Effector memory CD4-positive, alpha-beta T cell (primary cell): Measurements from ENCODE around the gene NFKBIZ.

ENCODE experiments used
- DNase-seq, 3 donors: peaks; one replicate each; pipeline ENCODE4 v3.0.0-alpha.2; 2020
- H3K27ac ChIP-seq: 2 replicates; pipeline ENCODE4 v1.7.0; 2013; ENCODE audit warnings: mild to moderate bottlenecking, low read length, moderate library complexity; ENCODE audit not compliant: insufficient read depth, poor library complexity, severe bottlenecking
- H3K27me3 ChIP-seq: replicated peaks from 2 replicates; pipeline ENCODE4 v1.7.0; 2013; ENCODE audit warnings: mild to moderate bottlenecking, low read length; ENCODE audit not compliant: insufficient read depth, control insufficient read depth, poor library complexity, severe bottlenecking
- H3K36me3 ChIP-seq: 2 replicates; pipeline ENCODE4 v1.7.0; 2013; ENCODE audit warnings: mild to moderate bottlenecking, low read length, moderate library complexity; ENCODE audit not compliant: control insufficient read depth, insufficient read depth
- H3K4me1 ChIP-seq: 2 replicates; pipeline ENCODE4 v1.7.0; 2013; ENCODE audit warnings: low read length, mild to moderate bottlenecking; ENCODE audit not compliant: control insufficient read depth, insufficient read depth, poor library complexity, severe bottlenecking
- H3K4me3 ChIP-seq: 2 replicates; pipeline ENCODE4 v1.7.0; 2013; ENCODE audit warnings: low read length, low read depth, mild to moderate bottlenecking; ENCODE audit not compliant: insufficient read depth, poor library complexity, severe bottlenecking
- H3K9me3 ChIP-seq: 2 replicates; pipeline ENCODE4 v1.7.0; 2013; ENCODE audit warnings: mild to moderate bottlenecking, low read length, moderate library complexity; ENCODE audit not compliant: control insufficient read depth

NFKBIZ gene

DNA sequence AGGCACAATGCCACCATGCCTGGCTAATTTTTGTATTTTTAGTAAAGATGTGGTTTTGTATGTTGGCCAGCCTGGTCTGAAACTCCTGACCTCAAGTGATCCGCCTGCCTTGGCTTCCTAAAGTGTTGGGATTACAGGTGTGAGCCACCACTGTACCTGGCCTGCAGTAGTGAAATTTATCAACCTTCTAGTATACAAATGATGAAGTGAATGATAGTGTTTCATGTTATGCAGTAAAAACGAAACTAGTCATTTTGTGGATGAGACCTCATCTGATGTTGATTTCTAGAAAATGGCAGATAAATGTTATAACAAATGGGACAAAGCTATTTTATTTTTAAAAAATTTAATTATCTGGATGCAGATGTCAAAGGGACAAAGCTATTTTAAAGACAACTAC lies 37.4 kb upstream of the NFKBIZ start:
- H3K27ac ChIP-seq: no peak overlapping the region
- no peak for DNase-seq
- peaks cover 3% of the 10 kb centered on the region for H3K4me1 ChIP-seq
- H3K36me3 ChIP-seq: peaks cover 1% of the 10 kb centered on the region
- no peaks in the 10 kb centered on the region for H3K9me3 ChIP-seq
- no peak overlapping the region for H3K4me3 ChIP-seq
- H3K27me3 ChIP-seq: no peaks in the 10 kb centered on the region

DNA sequence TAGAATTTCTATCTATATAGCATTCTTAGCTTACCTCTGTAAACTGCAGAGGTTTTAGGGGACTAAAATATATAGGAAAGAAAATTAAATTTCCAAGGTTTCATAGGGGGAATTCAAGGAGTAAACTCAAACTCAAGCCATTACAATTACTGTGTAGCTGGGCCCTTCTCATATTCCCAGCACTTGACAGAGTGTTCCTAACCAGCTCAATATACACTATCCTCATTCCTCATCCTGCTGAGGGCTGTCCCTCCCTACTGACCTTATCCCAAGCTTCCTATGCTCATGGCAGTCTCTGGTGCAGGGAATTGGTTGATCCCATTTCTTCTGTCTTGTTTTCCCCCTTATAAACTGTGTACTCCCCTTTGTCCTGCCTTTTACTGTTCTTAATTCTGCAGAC lies 36.4 kb upstream of the NFKBIZ start:
- Histone ChIP-seq H3K36me3 (peaks cover 12% of the 10 kb centered on the region), H3K4me3 (no peak overlapping the region), H3K9me3 (no peaks in the 10 kb centered on the region), H3K4me1 (peaks cover 3% of the 10 kb centered on the region), H3K27me3 (no peaks in the 10 kb centered on the region), H3K27ac (no peak overlapping the region)
- no peak for DNase-seq

DNA sequence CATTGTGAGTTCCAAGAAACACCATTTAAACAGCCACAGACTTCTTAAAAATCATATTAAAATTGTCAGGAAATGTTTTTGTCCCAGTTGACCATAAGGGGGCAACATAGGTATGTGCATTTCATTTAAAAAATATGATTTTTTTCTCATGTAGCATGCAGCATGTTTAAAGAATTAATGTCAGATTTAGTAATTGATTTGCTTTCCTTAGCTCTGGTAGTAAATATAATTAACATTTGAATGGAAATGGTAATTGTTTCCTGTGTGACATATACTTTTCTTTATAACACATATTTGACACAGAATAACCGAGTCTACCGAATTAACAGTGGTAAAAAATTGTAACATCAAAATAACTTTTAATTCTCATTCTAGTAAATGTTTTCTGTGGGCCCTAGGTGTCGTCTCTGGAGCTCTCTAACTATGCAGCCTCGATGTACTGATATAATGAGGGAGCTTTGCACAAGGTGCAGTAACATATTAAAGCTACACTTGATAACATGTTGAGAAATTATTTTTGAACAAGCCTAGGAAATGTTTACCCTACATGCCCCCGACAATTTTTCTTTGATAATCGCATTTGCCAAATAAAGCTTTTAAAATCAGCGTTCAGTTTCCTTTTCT lies 35.4 kb upstream of the NFKBIZ start:
- no peak for DNase-seq
- Histone ChIP-seq H3K27me3 (no peaks in the 10 kb centered on the region), H3K36me3 (peaks cover 13% of the 10 kb centered on the region), H3K9me3 (no peaks in the 10 kb centered on the region), H3K27ac (no peak overlapping the region), H3K4me3 (no peak overlapping the region), H3K4me1 (peaks cover 3% of the 10 kb centered on the region)

DNA sequence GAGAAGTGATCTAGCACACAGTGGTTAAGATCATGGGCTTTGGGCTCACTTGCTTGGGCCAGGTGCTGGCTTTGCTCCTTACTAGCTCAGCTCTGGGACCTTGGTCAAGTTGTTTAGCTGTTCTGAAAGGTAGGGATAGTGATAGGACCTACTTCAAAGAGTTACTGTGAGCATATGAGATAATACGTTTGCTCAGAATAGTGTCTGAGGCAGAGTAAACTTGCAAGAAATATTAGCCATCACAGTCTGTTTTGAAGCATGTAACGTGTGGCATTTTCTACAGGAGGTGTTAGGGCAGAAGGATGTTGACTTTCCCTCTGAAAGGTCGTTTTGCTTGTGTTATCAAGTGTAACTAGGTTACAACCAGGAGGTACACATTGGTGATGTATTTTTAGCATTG lies 34.5 kb upstream of the NFKBIZ start:
- Histone ChIP-seq H3K4me1 (peaks cover 2% of the 10 kb centered on the region), H3K4me3 (no peak overlapping the region), H3K9me3 (no peaks in the 10 kb centered on the region), H3K27me3 (no peaks in the 10 kb centered on the region), H3K27ac (no peak overlapping the region), H3K36me3 (peaks cover 13% of the 10 kb centered on the region)
- DNase-seq: no peak

DNA sequence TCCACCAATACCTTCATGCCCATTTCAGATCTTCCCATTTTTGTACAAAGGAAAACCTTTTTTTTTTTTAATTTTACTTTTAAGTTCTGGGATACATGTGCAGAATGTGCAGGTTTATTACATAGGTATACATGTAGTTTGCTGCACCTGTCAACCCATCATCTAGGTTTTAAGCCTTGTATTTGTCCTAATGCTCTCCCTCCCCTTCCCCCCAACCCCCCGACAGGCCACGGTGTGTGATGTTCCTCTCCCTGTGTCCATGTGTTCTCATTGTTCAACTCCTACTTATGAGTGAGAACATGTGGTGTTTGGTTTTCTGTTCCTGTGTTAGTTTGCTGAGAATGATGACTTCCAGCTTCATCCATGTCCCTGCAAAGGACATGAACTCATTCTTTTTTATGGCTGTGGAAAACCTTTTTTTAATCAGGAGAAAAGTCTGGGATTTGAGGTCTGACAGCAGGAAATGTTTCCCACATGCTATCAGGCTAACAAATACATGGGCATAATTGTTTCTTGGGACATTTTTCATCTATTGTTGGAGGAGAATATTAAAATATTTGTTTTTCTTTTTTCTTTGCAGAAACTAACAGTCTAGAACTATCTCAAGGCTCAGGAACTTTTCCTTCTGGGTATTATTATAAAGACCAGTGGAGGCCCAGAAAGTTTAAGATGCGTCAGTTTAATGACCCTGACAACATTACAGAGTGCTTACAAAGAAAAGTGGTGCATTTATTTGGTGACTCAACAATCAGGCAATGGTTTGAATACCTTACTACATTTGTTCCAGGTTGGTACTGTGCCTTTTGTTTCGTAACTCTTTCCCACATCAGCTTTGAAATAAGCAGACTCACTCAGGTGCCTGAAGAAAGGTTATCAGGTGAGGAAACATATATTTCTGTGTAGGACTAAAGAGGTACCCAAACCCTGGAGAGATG lies 32.8 kb upstream of the NFKBIZ start:
- Histone ChIP-seq H3K9me3 (no peaks in the 10 kb centered on the region), H3K36me3 (peaks cover 13% of the 10 kb centered on the region), H3K27me3 (no peaks in the 10 kb centered on the region), H3K27ac (no peak overlapping the region), H3K4me1 (no peaks in the 10 kb centered on the region), H3K4me3 (no peak overlapping the region)
- DNase-seq: no peak

DNA sequence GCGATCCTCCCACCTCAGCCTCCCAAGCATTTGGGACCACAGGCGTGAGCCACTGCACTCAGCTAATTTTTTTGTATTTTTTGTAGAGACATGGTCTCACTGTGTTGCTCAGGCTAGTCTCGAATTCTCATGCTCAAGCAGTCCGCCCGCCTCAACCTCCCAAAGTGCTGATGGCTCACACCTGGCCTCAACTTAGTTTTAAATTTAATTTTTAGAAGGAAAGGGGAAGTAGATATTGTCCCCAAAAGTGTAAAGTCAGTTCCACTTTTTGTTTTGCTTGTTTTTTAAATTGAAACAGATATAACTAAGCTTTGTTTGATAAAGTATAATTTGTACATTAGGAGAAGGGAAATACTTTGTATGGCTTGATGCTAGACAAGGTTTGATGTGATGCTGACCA lies 31.3 kb upstream of the NFKBIZ start:
- no peak overlapping the region for H3K27ac ChIP-seq
- H3K27me3 ChIP-seq: no peaks in the 10 kb centered on the region
- no peaks in the 10 kb centered on the region for H3K4me1 ChIP-seq
- no peak for DNase-seq
- H3K9me3 ChIP-seq: no peaks in the 10 kb centered on the region
- H3K4me3 ChIP-seq: no peak overlapping the region
- H3K36me3 ChIP-seq: peaks cover 17% of the 10 kb centered on the region

DNA sequence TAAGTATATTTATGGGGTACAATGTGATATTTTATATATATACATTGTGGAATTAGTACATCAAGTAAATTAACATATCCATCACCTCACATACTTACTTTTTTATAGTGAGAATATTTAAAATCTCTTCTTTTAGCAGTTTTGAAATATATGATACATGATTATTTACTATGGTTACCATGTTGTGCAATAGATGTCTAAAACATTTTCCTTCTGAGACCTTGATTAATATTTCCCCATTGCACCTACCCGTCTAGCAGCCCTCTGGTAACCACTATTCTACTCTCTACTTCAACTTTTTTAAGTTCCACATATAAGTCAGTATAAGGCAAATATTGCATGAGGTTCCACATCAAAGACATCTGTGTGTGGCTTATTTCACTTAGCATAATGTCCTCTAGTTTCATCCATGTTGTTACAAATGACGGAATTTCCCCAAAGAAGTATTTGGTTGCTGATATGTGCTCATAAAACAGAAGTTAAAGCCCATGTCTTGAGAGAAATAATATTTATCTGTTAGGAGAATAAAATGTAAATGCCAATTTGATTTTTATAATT lies 29.6 kb upstream of the NFKBIZ start:
- Histone ChIP-seq H3K9me3 (no peaks in the 10 kb centered on the region), H3K27ac (no peak overlapping the region)
- DNase-seq: no peak

DNA sequence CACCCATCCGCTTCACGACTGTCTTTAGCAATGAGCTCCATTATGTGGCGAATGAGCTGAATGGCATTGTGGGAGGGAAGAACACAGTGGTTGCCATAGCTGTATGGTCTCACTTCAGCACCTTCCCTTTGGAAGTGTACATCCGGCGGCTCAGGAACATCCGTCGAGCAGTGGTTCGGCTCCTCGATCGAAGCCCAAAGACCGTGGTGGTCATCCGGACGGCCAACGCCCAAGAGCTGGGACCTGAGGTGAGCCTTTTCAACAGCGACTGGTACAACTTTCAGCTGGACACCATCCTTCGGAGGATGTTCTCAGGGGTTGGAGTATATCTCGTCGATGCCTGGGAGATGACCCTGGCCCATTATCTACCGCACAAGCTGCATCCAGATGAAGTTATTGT lies 27.8 kb upstream of the NFKBIZ start:
- Histone ChIP-seq H3K27me3 (no peaks in the 10 kb centered on the region), H3K9me3 (no peaks in the 10 kb centered on the region), H3K4me1 (peaks cover 5% of the 10 kb centered on the region), H3K27ac (no peak overlapping the region), H3K4me3 (no peak overlapping the region), H3K36me3 (peaks cover 19% of the 10 kb centered on the region)
- DNase-seq: no peak

More for the DNA sequence above, 29.6 kb upstream of the NFKBIZ start:
- no peak overlapping the region for H3K4me3 ChIP-seq
- no peaks in the 10 kb centered on the region for H3K4me1 ChIP-seq
- no peaks in the 10 kb centered on the region for H3K27me3 ChIP-seq
- peaks cover 19% of the 10 kb centered on the region for H3K36me3 ChIP-seq

DNA sequence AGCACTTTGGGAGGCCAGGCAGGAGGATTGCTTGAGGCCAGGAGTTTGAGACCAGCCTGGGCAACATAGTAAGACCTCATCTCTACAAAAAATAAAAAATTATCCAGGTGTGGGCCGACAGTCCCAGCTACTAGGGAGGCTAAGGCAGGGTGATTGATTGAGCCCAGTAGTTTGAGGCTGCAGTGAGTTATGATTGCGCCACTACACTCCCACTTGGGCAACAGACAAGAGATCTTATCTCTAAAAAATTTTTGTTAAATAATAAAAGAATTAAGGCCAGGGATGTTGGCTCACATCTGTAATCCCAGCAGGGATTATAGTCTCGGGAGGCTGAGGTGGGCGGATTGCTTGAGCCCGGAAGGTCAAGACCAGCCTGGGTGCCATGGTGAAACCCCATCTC lies 25.8 kb upstream of the NFKBIZ start:
- Histone ChIP-seq H3K27ac (no peak overlapping the region), H3K27me3 (no peaks in the 10 kb centered on the region), H3K4me3 (no peak overlapping the region), H3K36me3 (peaks cover 7% of the 10 kb centered on the region), H3K9me3 (no peaks in the 10 kb centered on the region), H3K4me1 (peaks cover 12% of the 10 kb centered on the region)
- DNase-seq: no peak

DNA sequence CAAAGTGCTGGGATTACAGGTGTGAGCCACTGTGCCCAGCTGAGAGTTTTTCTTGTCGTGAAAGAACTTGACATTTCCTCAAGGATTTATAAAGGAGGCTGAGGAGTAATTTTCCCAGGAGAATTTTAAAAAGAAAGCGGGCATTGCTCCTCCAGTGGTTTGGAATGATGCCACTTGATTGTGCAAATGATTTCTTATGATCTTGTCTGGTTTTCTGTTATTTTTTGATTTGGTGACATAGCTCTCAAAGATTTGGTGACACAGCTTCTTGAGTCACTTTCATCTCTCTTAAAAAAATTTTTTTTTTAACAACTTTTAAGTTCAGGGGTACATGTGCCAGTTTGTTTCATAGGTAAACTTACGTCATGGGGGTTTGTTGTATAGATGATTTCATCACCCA lies 24.6 kb upstream of the NFKBIZ start:
- Histone ChIP-seq H3K4me3 (no peak overlapping the region), H3K27ac (no peak overlapping the region), H3K27me3 (no peaks in the 10 kb centered on the region), H3K9me3 (no peaks in the 10 kb centered on the region), H3K4me1 (peaks cover 24% of the 10 kb centered on the region), H3K36me3 (peaks cover 7% of the 10 kb centered on the region)
- DNase-seq: no peak
